Thyroid gland (tissue), 4 donors: ENCODE measurements around the gene SLC9C1.

Experiments
- CTCF ChIP-seq, 6 experiments: fragments of 200-600 bp in 3 of 6; fragments of 450-650 bp in 3 of 6; sonication (generic) in 3 of 6; IDR thresholded peaks; one replicate each; pipeline ENCODE4 v1.5.1; 2016 to 2019; ENCODE audit warnings: antibody characterized with exemption in 6 of 6, mild to moderate bottlenecking in 2 of 6, inconsistent platforms in 1 of 6, moderate library complexity in 1 of 6
- POLR2A ChIP-seq, 2 donors: fragments of 450-650 bp; IDR thresholded peaks; one replicate each; pipeline ENCODE4 v1.6.1; 2017; ENCODE audit warnings: antibody characterized with exemption in 2 of 2, mild to moderate bottlenecking in 2 of 2, moderate library complexity in 1 of 2

GRCh38 chr3:112273536-112273935, 20.5 kb downstream of the SLC9C1 start:
- TF ChIP-seq CTCF (IDR thresholded peaks at IDR 0.05) (no peak), POLR2A (IDR thresholded peaks at IDR 0.05) (no peak)
